Measurements from ENCODE around the gene SLC22A14.

DNA sequence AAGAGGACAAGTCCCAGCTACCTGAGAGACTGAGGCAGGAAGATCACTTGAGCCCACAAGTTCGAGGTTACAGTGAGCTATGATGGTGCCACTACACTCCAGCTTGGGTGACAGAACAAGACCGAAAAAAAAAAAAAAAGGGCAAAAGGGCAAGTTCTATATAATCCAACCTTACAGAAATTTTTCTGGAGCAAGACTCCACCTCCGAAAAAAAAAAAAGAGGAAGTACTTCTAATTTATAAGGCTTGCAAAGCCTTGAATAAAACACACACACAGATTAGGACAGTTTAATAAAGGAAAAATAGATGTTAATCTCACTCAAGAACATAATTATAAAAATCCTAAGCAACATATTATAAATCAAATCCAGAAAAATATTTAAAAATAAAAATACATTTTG lies 50.1 kb downstream of the SLC22A14 start:
- TF ChIP-seq JUND (IDR thresholded peaks at IDR 0.05) (no peak), CTCF (IDR thresholded peaks at IDR 0.05; ENCODE audit: low read depth, low read length, missing input control) (no peak), GABPA (IDR thresholded peaks at IDR 0.05 in 1 of 2, conservative IDR thresholded peaks at IDR 0.05 in 1 of 2) (no peak), SP1 (IDR thresholded peaks at IDR 0.05) (no peak), EGR1 (IDR thresholded peaks at IDR 0.05; ENCODE audit: low read depth in 2 of 2) (no peak), REST (IDR thresholded peaks at IDR 0.05) (no peak), FOXA1 (IDR thresholded peaks at IDR 0.05) (no peak), RAD21 (IDR thresholded peaks at IDR 0.05) (no peak)
- TF ChIP-seq, protein P1, sequence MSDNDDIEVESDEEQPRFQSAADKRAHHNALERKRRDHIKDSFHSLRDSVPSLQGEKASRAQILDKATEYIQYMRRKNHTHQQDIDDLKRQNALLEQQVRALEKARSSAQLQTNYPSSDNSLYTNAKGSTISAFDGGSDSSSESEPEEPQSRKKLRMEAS (IDR thresholded peaks at IDR 0.05), result no peak
- TF ChIP-seq, protein P2, sequence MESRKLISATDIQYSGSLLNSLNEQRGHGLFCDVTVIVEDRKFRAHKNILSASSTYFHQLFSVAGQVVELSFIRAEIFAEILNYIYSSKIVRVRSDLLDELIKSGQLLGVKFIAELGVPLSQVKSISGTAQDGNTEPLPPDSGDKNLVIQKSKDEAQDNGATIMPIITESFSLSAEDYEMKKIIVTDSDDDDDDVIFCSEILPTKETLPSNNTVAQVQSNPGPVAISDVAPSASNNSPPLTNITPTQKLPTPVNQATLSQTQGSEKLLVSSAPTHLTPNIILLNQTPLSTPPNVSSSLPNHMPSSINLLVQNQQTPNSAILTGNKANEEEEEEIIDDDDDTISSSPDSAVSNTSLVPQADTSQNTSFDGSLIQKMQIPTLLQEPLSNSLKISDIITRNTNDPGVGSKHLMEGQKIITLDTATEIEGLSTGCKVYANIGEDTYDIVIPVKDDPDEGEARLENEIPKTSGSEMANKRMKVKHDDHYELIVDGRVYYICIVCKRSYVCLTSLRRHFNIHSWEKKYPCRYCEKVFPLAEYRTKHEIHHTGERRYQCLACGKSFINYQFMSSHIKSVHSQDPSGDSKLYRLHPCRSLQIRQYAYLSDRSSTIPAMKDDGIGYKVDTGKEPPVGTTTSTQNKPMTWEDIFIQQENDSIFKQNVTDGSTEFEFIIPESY (IDR thresholded peaks at IDR 0.05), result no peak

Measured in liver (tissue), 3 donors.